ENCODE results near the gene TOR4A.

Gene TOR4A

DNA sequence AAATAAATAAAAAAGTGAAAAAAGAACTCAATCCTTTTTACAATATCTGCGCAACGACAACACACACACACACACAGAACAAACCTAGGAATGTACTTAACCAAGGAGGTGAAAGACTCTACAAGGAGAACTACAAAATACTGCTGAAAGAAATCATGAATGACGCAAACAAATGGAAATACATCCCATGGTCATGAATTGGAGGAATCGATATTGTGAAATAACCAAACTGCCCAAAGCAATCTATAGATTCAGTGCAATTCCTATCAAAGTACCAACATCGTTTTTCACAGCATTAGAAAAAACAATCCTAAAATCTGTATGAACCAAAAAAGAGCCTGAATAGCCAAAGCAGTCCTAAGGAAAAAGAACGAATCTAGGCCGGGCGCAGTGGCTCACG is 54.4 kb downstream of the TOR4A start:
- no peak for DNase-seq (ENCODE audit: low read depth in 3 of 3, low spot score in 1 of 3)
